Panc1 (cell line): ENCODE data around the gene GPD1. TPM values are rescaled to one million over a fixed set of nuclear protein-coding genes. Genes with fewer than 3 reads are reported as not detected.

ENCODE experiments used
- ATAC-seq: fragments of 200-7000 bp; cut with Tn5 transposase; 2 replicates; pipeline ENCODE4 v1.9.1; 2020; ENCODE audit warnings: mild to moderate bottlenecking, moderate library complexity
- BruUV-seq: library from RNA; stranded (reverse); fragments of 400-500 nt; replicated peaks from 2 replicates; lab custom pipeline; 2021; lab: Mats Ljungman, UMichigan
- CTCF ChIA-PET: fragments of 300-600 bp; sonication (Branson Sonifier 250); formaldehyde crosslinking; loops from one replicate; lab custom pipeline; 2022; ENCODE audit warnings: antibody characterized with exemption; lab: Charles Lee
- POLR2A ChIA-PET: fragments of 300-600 bp; sonication (Branson Sonifier 250); formaldehyde crosslinking; loops from one replicate; lab custom pipeline; 2022; ENCODE audit warnings: antibody characterized with exemption; lab: Charles Lee
- DNase-seq: peaks from one replicate; pipeline ENCODE4 v3.0.0-alpha.2; 2010; ENCODE audit warnings: low read depth, low spot score
- H3K27ac ChIP-seq: 2 replicates; pipeline ENCODE4 v1.5.1; 2011; ENCODE audit warnings: mild to moderate bottlenecking, low read length, inconsistent platforms
- H3K27me3 ChIP-seq: fragments of 200-500 bp; sonication (Bioruptor generic); 2 replicates; pipeline ENCODE4 v1.6.0; 2014; ENCODE audit warnings: low read length, inconsistent platforms; ENCODE audit not compliant: control insufficient read depth, insufficient read depth
- H3K36me3 ChIP-seq: fragments of 200-500 bp; sonication (Bioruptor generic); 2 replicates; pipeline ENCODE4 v1.5.1; 2014; ENCODE audit warnings: inconsistent platforms, mild to moderate bottlenecking, low read length, moderate library complexity; ENCODE audit not compliant: control insufficient read depth, insufficient read depth
- H3K4me1 ChIP-seq: 2 replicates; pipeline ENCODE4 v1.5.1; 2011; ENCODE audit warnings: inconsistent platforms, mild to moderate bottlenecking, low read length, moderate library complexity; ENCODE audit not compliant: control insufficient read depth, insufficient read depth
- H3K4me3 ChIP-seq, 2 experiments: 2 replicates each; pipeline ENCODE4 v1.5.1; 2011 to 2012; ENCODE audit warnings: low read depth in 2 of 2, low read length in 2 of 2, mild to moderate bottlenecking in 2 of 2, inconsistent platforms in 1 of 2, moderate library complexity in 1 of 2
- H3K9me3 ChIP-seq: fragments of 200-500 bp; sonication (Bioruptor generic); 2 replicates; pipeline ENCODE4 v1.5.1; 2014; ENCODE audit warnings: low read depth, mild to moderate bottlenecking, inconsistent platforms, low read length, moderate library complexity; ENCODE audit not compliant: control insufficient read depth, insufficient read depth
- POLR2AphosphoS5 ChIP-seq: IDR thresholded peaks from 2 replicates; pipeline ENCODE4 v1.6.1; 2012; ENCODE audit warnings: mild to moderate bottlenecking, low read depth, low read length, moderate library complexity
- SIN3A ChIP-seq: IDR thresholded peaks from 2 replicates; pipeline ENCODE4 v1.6.1; 2012; ENCODE audit warnings: low read depth, mild to moderate bottlenecking, low read length, moderate library complexity, borderline replicate concordance; ENCODE audit not compliant: insufficient read depth
- TCF7L2 ChIP-seq: IDR thresholded peaks from 2 replicates; pipeline ENCODE4 v1.6.1; 2011; ENCODE audit warnings: mild to moderate bottlenecking, low read depth, low read length, inconsistent platforms
- in situ Hi-C: cut with HindIII; loops from 2 replicates; pipeline ENCODE4 v1.10.0; 2016; ENCODE audit warnings: low sequenced_read_pairs, low pct_unique_long_range_greater_than_20kb
- intact Hi-C: fragments of 100-400 bp; cut with micrococcal nuclease; formaldehyde crosslinking; loops from one replicate; pipeline ENCODE4 v1.10.0; 2022; ENCODE audit not compliant: unreplicated experiment
- total RNA-seq: library from RNA; stranded (reverse); gene quantifications from one replicate; pipeline ENCODE4 v1.2.1, GENCODE V29; 2021; ENCODE audit not compliant: unreplicated experiment
- TF ChIP-seq, protein P1 (sequence below): fragments of 450-650 bp; IDR thresholded peaks from 2 replicates; pipeline ENCODE4 v1.5.1; 2017; ENCODE audit warnings: mild to moderate bottlenecking
- TF ChIP-seq, protein P2 (sequence below), 2 experiments: IDR thresholded peaks; 2 replicates each; pipeline ENCODE4 v1.6.1; 2011 to 2012; ENCODE audit warnings: low read depth in 2 of 2, control low read depth in 1 of 2, low read length in 1 of 2, mild to moderate bottlenecking in 1 of 2, moderate library complexity in 1 of 2; ENCODE audit not compliant: insufficient read depth in 1 of 2

Gene GPD1
- total RNA-seq, 1 experiment from 2014 or later, result 0.28 TPM

DNA sequence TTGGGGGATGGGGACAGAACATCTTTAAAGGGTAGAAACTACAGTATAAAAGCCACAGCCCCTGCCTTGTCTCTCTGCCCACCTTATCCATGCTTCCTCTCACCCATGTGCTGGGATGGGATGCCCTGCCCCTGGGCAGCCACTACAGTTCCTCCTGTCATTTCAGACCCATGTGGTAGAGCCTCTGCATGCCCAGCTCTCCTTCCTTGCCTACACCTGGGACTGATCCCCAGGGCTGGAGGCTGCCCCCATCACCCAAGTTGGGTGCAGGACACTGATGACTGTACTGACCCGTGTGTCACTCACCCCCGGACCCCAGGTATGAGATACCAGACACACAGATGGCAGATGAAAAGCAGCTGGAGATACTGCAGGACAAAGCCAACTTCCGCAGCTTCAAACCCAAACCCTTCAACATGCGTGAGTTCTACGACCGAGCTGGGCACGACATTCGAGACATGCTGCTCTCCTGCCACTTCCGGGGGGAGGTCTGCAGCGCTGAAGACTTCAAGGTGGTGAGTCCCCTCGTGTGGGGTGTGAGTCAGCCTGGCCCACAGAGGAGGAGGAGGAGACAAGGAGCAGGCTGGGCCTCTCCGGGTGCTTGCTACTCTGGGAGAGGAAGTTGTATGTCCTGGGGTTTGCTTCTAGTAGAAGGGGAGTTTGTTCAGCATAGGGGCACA, 44.2 kb upstream of the GPD1 start:
- Histone ChIP-seq H3K9me3 (no peaks in the 10 kb centered on the region), H3K4me1 (peaks cover 13% of the 10 kb centered on the region), H3K36me3 (no peaks in the 10 kb centered on the region), H3K27me3 (0 out of 2 replicates have a peak, but pooled peaks cover 4% of the 10 kb centered on the region), H3K4me3 (no peak overlapping the region), H3K27ac (no peak overlapping the region)
- ATAC-seq (no peak), DNase-seq (no peak)
- intact Hi-C loops (loop anchor here (5.0 to 10.0 kb wide), 2 partner anchors 92 to 195 kb away; no protein-coding TSS in a partner anchor), in situ Hi-C loops (no loop called here)
- no TSS peak for BruUV-seq
- TF ChIP-seq, protein P1, sequence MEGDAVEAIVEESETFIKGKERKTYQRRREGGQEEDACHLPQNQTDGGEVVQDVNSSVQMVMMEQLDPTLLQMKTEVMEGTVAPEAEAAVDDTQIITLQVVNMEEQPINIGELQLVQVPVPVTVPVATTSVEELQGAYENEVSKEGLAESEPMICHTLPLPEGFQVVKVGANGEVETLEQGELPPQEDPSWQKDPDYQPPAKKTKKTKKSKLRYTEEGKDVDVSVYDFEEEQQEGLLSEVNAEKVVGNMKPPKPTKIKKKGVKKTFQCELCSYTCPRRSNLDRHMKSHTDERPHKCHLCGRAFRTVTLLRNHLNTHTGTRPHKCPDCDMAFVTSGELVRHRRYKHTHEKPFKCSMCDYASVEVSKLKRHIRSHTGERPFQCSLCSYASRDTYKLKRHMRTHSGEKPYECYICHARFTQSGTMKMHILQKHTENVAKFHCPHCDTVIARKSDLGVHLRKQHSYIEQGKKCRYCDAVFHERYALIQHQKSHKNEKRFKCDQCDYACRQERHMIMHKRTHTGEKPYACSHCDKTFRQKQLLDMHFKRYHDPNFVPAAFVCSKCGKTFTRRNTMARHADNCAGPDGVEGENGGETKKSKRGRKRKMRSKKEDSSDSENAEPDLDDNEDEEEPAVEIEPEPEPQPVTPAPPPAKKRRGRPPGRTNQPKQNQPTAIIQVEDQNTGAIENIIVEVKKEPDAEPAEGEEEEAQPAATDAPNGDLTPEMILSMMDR, result no peak
- TF ChIP-seq POLR2AphosphoS5, result no peak
- TF ChIP-seq SIN3A, result no peak
- TF ChIP-seq TCF7L2, result no peak
- TF ChIP-seq, protein P2, sequence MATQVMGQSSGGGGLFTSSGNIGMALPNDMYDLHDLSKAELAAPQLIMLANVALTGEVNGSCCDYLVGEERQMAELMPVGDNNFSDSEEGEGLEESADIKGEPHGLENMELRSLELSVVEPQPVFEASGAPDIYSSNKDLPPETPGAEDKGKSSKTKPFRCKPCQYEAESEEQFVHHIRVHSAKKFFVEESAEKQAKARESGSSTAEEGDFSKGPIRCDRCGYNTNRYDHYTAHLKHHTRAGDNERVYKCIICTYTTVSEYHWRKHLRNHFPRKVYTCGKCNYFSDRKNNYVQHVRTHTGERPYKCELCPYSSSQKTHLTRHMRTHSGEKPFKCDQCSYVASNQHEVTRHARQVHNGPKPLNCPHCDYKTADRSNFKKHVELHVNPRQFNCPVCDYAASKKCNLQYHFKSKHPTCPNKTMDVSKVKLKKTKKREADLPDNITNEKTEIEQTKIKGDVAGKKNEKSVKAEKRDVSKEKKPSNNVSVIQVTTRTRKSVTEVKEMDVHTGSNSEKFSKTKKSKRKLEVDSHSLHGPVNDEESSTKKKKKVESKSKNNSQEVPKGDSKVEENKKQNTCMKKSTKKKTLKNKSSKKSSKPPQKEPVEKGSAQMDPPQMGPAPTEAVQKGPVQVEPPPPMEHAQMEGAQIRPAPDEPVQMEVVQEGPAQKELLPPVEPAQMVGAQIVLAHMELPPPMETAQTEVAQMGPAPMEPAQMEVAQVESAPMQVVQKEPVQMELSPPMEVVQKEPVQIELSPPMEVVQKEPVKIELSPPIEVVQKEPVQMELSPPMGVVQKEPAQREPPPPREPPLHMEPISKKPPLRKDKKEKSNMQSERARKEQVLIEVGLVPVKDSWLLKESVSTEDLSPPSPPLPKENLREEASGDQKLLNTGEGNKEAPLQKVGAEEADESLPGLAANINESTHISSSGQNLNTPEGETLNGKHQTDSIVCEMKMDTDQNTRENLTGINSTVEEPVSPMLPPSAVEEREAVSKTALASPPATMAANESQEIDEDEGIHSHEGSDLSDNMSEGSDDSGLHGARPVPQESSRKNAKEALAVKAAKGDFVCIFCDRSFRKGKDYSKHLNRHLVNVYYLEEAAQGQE (IDR thresholded peaks at IDR 0.05; ENCODE audit: insufficient read depth in 1 of 2, low read depth in 2 of 2, low read length in 1 of 2), result no peak
- ChIA-PET CTCF (interaction anchor here (0.5 to 0.9 kb wide), 2 partner anchors 24 to 61 kb away, joined by 4 read pairs; no protein-coding TSS in a partner anchor), POLR2A (no interaction called here)

DNA sequence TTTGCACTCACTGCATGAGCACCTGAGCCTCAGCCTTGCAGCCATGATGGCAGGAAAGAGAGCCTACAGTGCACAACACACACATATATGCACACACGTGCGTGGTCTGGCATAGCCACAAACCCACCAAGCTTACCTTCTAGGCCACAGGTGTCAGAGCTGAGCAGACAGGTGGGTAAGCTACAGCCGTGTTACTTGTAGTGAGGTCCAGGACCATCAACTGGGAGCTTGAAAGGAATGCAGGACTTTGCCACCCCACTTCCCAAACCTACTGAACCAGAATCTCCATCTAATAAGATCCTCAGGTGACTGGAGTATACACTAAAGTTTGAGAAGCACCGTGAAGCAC, 43.7 kb upstream of the GPD1 start:
- H3K4me3 ChIP-seq, result no peak overlapping the region
- in situ Hi-C loops (no loop called here), intact Hi-C loops (no loop called here)
- POLR2A ChIA-PET, result no interaction called here
- no TSS peak for BruUV-seq
- H3K27ac ChIP-seq, result no peak overlapping the region
- CTCF ChIA-PET, result interaction anchor here (0.5 kb wide), 1 partner anchor 62 kb away, joined by 4 read pairs; no protein-coding TSS in a partner anchor
- H3K4me1 ChIP-seq, result peaks cover 13% of the 10 kb centered on the region
- TF ChIP-seq TCF7L2 (no peak), POLR2AphosphoS5 (no peak), SIN3A (no peak)
- TF ChIP-seq, protein P2 (IDR thresholded peaks at IDR 0.05; ENCODE audit: insufficient read depth in 1 of 2, low read depth in 2 of 2, low read length in 1 of 2), result no peak
- TF ChIP-seq, protein P1, result no peak
- DNase-seq (no peak), ATAC-seq (no peak)
- H3K36me3 ChIP-seq, result no peaks in the 10 kb centered on the region
- H3K27me3 ChIP-seq, result 0 out of 2 replicates have a peak, but pooled peaks cover 4% of the 10 kb centered on the region
- H3K9me3 ChIP-seq, result no peaks in the 10 kb centered on the region
